Kidney (tissue), 14 donors: ENCODE results near the gene SLC8A2. TPM values are rescaled to one million over a fixed set of nuclear protein-coding genes. Genes with fewer than 3 reads are reported as not detected.

Experiments used
- DNase-seq, 5 donors: peaks; one replicate each; pipeline ENCODE4 v3.0.0-alpha.2; 2013 to 2020
- FAIRE-seq: peaks from 2 replicates; lab custom pipeline; 2012; peaks lifted over from hg19 to GRCh38; lab: Jason Lieb, UNC
- H3K27ac ChIP-seq, 2 donors: one replicate each; pipeline ENCODE4 v1.7.0; 2013; ENCODE audit warnings: low read depth in 2 of 2, low read length in 2 of 2, inconsistent platforms in 1 of 2
- H3K27me3 ChIP-seq: one replicate; pipeline ENCODE4 v1.7.1; 2013; ENCODE audit warnings: low read length, inconsistent platforms; ENCODE audit not compliant: control insufficient read depth, insufficient read depth
- H3K36me3 ChIP-seq, 3 donors: one replicate each; pipeline versions ENCODE4 v1.7.0 to v1.7.1; 2013; ENCODE audit warnings: low read length in 3 of 3, control low read depth in 1 of 3, inconsistent platforms in 1 of 3; ENCODE audit not compliant: insufficient read depth in 3 of 3, control insufficient read depth in 2 of 3
- H3K4me1 ChIP-seq, 3 donors: one replicate each; pipeline versions ENCODE4 v1.7.0 to v1.7.1; 2013; ENCODE audit warnings: low read length in 3 of 3, inconsistent platforms in 1 of 3, low read depth in 1 of 3; ENCODE audit not compliant: control insufficient read depth in 2 of 3, insufficient read depth in 2 of 3
- H3K4me3 ChIP-seq, 3 donors: one replicate each; pipeline versions ENCODE4 v1.7.0 to v1.8.1; 2013; ENCODE audit warnings: low read length in 3 of 3, control low read depth in 1 of 3, inconsistent platforms in 1 of 3
- H3K9ac ChIP-seq, 3 donors: one replicate each; pipeline versions ENCODE4 v1.7.0 to v1.7.1; 2013; ENCODE audit warnings: low read length in 3 of 3, control low read depth in 1 of 3, inconsistent platforms in 1 of 3
- H3K9me3 ChIP-seq, 3 donors: one replicate each; pipeline versions ENCODE4 v1.7.0 to v1.7.1; 2013; ENCODE audit warnings: low read length in 3 of 3, control low read depth in 1 of 3, inconsistent platforms in 1 of 3; ENCODE audit not compliant: control insufficient read depth in 2 of 3, insufficient read depth in 1 of 3
- intact Hi-C: fragments of 100-400 bp; cut with DNase I; formaldehyde crosslinking; loops from one replicate; pipeline ENCODE4 v1.11.1; 2022
- polyA plus RNA-seq: library from polyadenylated mRNA; stranded (reverse); fragments of 350-450 nt; fragmentation: Illumina TruSeq; extraction: RNeasy Lipid Tissue Mini Kit (QIAGEN cat#74804); gene quantifications from one replicate; pipeline ENCODE4 v1.2.3, GENCODE V29; 2014; ENCODE audit warnings: low read depth, low replicate concordance; ENCODE audit not compliant: insufficient read depth
- total RNA-seq: library from RNA; stranded (reverse); fragmentation: NEBNext Ultra II Directional; extraction: Animal tissue kit (Norgen Biotek cat#: 25700); gene quantifications from one replicate; pipeline ENCODE4 v1.2.1, GENCODE V29; 2021
- TF ChIP-seq, protein P1 (sequence below): IDR thresholded peaks from 3 replicates; pipeline ENCODE4 v1.5.1; 2012; ENCODE audit warnings: mild to moderate bottlenecking, moderate library complexity, borderline replicate concordance; ENCODE audit not compliant: insufficient read depth; ENCODE audit errors: extremely low read depth
- donor health status: control.
- donor health status: control.
- donor health status: control.
- donor health status: control.
- donor health status: control.
- donor health status: DM: yes; HTN: yes; CAD: no.
- donor health status: Normal renal cell carcinoma (clear cell type).

SLC8A2 gene
- total and polyA plus RNA-seq, 2 donors from 2014 or later = 0.94 TPM; not detected in 1

DNA sequence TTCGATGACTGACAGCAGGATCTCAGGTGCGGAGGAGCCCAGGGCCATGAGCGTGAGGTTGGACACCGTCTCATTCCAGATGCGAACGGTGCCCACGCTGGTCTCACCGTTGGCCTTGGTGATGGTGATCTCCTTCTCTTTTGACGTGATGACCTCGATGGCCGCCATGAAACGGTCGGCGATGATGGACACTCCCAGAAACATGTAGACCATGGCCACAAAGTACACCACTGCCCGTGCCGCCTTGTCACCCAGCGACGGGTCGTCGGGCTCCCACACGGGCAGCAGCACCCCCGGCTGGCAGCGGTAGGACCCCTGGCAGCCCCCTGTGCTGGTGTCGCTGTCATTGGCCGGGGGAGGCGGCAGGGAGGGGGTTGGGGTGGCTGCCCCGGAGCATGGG, 5.7 kb downstream of the SLC8A2 start:
- H3K4me1 ChIP-seq = no peaks in the 10 kb centered on the region
- H3K27me3 ChIP-seq = peaks cover 4% of the 10 kb centered on the region
- H3K4me3 ChIP-seq = no peak overlapping the region
- H3K9me3 ChIP-seq = no peaks in the 10 kb centered on the region
- no peak overlapping the region for H3K9ac ChIP-seq
- intact Hi-C loops = no loop called here
- no peak overlapping the region for H3K27ac ChIP-seq
- FAIRE-seq (no peak), DNase-seq (no peak)
- H3K36me3 ChIP-seq = no peaks in the 10 kb centered on the region
- TF ChIP-seq, protein P1, sequence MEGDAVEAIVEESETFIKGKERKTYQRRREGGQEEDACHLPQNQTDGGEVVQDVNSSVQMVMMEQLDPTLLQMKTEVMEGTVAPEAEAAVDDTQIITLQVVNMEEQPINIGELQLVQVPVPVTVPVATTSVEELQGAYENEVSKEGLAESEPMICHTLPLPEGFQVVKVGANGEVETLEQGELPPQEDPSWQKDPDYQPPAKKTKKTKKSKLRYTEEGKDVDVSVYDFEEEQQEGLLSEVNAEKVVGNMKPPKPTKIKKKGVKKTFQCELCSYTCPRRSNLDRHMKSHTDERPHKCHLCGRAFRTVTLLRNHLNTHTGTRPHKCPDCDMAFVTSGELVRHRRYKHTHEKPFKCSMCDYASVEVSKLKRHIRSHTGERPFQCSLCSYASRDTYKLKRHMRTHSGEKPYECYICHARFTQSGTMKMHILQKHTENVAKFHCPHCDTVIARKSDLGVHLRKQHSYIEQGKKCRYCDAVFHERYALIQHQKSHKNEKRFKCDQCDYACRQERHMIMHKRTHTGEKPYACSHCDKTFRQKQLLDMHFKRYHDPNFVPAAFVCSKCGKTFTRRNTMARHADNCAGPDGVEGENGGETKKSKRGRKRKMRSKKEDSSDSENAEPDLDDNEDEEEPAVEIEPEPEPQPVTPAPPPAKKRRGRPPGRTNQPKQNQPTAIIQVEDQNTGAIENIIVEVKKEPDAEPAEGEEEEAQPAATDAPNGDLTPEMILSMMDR = no peak

DNA sequence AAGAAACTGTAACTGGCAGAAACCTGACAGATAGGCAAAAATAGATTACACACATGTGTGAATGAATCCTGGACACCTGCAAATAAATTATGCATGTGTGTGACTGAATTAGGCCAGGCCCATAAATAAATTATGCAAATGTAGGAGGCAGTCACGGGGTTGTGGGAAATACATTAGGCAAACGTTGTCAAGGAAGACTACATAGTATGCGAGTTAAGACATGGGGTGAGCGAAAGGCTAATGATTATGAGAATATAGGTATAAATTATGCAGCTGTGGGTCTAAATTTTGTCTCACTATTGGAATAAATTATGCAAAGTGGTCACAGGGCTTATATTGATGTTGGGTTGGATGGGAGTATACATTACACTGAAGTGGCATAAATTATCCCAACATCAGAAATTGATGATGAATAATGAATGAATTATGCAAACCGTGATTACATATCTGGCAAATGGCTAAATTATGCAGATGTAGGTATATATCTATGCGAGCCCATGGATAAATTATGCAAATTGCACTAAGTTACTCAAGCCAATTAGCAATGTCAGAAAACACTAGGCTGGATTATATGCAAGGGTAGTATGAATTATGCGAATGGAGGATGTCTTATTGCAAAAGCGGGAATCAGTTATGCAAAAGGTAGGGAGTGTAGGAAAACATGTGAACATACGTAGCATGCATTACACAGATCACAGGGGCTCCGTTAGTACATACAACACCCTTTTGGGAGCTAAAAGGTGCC, 6.8 kb downstream of the SLC8A2 start:
- no peak for FAIRE-seq

DNA sequence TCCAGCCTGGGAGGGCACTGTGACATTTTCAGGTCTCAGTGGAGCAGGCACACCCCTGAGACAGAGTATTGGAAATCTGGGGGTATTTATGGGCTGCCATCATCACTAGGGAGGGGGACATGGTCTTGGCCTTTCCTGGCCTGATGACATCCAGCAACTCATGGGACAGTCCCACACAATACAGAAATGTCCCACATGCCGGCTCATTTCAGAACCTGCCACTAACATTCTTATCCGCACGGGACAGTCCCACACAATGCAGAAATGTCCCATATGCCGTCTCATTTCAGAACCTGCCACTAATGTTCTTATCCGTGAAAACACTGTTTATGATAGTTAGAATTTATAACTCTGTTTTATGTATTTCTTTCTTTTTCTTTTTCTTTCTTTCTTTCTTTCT, 9.8 kb downstream of the SLC8A2 start:
- Histone ChIP-seq H3K9ac (no peak overlapping the region), H3K27ac (no peak overlapping the region), H3K9me3 (no peaks in the 10 kb centered on the region), H3K27me3 (peaks cover 28% of the 10 kb centered on the region), H3K4me1 (no peaks in the 10 kb centered on the region), H3K4me3 (no peak overlapping the region), H3K36me3 (no peaks in the 10 kb centered on the region)
- intact Hi-C loops = no loop called here
- DNase-seq (no peak), FAIRE-seq (no peak)
- TF ChIP-seq, protein P1 = no peak

More for the DNA sequence above, 6.8 kb downstream of the SLC8A2 start:
- no peak overlapping the region for H3K9ac ChIP-seq
- intact Hi-C loops = no loop called here
- peaks cover 6% of the 10 kb centered on the region for H3K27me3 ChIP-seq
- no peaks in the 10 kb centered on the region for H3K9me3 ChIP-seq
- H3K36me3 ChIP-seq = no peaks in the 10 kb centered on the region
- TF ChIP-seq, protein P1 = no peak
- no peaks in the 10 kb centered on the region for H3K4me1 ChIP-seq
- H3K4me3 ChIP-seq = no peak overlapping the region
- no peak for DNase-seq
- no peak overlapping the region for H3K27ac ChIP-seq
